ENCODE results near the gene ECHS1. TPM values are rescaled to one million over a fixed set of nuclear protein-coding genes. Genes with fewer than 3 reads are reported as not detected.

The ECHS1 gene
- total and polyA plus RNA-seq, 9 of the 15 experiments (the other 6 are each of a cell fraction or from before 2014, with no cell fraction given), result 16.6 to 100 (median 68.1) TPM

DNA sequence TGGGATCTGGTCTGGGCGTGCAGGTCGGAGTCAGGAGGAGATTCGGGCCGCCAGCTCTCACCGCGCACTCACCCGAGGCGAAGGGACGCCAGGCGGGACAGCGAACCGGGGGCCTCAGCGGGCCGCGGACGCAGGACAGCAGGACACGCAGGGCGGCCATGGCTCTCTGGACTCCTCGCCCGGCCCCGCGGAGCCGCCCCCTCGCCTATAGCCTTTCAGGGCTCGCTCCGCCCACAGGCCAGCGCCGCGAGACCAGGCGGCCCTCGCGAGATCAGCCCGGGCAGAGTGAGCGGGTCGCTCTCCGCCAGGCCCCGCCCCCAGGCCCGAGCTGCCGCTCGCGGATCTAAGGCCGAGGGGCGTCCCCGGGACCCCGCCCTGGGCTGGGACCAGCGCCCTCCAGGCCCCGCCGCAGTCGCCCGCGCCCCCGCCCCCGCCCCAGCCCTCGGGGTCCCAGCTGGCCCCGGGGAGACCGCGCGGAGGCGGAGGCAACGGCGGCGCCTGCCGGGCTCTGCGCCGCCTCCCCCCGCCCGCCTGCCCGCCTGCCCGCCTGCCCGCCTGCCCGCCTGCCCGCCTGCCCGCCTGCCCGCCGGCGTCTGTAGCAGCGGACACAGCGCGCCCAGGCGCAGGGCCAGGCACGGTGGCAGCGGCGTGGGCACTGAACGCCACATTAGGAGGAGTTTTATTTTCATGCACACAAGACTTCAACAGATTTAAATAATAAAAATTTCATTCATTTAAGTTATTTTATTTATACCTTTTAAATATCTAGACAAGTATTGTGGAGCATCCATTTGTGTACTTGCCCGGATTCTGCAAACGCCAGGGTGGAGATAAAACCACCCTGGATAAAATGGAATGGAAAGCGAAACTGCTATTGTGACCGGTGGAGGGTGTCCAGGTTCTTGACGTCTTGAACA lies at the start of gene ECHS1 (continued):
- no peak for TF ChIP-seq ZNF197 (CRISPR knock-in tag; IDR thresholded peaks at IDR 0.05; ENCODE audit: low read depth)
- TF ChIP-seq ETS2 (tag; IDR thresholded peaks at IDR 0.05; ENCODE audit: borderline replicate concordance, poor library complexity, severe bottlenecking), result no peak
- TF ChIP-seq TRIM28 (IDR thresholded peaks at IDR 0.05), result no peak
- TF ChIP-seq, protein P1, sequence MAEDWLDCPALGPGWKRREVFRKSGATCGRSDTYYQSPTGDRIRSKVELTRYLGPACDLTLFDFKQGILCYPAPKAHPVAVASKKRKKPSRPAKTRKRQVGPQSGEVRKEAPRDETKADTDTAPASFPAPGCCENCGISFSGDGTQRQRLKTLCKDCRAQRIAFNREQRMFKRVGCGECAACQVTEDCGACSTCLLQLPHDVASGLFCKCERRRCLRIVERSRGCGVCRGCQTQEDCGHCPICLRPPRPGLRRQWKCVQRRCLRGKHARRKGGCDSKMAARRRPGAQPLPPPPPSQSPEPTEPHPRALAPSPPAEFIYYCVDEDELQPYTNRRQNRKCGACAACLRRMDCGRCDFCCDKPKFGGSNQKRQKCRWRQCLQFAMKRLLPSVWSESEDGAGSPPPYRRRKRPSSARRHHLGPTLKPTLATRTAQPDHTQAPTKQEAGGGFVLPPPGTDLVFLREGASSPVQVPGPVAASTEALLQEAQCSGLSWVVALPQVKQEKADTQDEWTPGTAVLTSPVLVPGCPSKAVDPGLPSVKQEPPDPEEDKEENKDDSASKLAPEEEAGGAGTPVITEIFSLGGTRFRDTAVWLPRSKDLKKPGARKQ (CRISPR knock-in tag; IDR thresholded peaks at IDR 0.05), result no peak
- TF ChIP-seq SIN3B (IDR thresholded peaks at IDR 0.05; ENCODE audit: low read depth), result no peak
- peak; percentile 49; the same call in 1 of the 2 replicates for TF ChIP-seq EGR1 (conservative IDR thresholded peaks at IDR 0.05)
- no peak for TF ChIP-seq ZFP1 (CRISPR knock-in tag; IDR thresholded peaks at IDR 0.05)
- TF ChIP-seq ILF3 (IDR thresholded peaks at IDR 0.05; ENCODE audit: borderline replicate concordance), result no peak
- TF ChIP-seq, protein P2, sequence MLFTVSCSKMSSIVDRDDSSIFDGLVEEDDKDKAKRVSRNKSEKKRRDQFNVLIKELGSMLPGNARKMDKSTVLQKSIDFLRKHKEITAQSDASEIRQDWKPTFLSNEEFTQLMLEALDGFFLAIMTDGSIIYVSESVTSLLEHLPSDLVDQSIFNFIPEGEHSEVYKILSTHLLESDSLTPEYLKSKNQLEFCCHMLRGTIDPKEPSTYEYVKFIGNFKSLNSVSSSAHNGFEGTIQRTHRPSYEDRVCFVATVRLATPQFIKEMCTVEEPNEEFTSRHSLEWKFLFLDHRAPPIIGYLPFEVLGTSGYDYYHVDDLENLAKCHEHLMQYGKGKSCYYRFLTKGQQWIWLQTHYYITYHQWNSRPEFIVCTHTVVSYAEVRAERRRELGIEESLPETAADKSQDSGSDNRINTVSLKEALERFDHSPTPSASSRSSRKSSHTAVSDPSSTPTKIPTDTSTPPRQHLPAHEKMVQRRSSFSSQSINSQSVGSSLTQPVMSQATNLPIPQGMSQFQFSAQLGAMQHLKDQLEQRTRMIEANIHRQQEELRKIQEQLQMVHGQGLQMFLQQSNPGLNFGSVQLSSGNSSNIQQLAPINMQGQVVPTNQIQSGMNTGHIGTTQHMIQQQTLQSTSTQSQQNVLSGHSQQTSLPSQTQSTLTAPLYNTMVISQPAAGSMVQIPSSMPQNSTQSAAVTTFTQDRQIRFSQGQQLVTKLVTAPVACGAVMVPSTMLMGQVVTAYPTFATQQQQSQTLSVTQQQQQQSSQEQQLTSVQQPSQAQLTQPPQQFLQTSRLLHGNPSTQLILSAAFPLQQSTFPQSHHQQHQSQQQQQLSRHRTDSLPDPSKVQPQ (CRISPR knock-in tag; IDR thresholded peaks at IDR 0.05; ENCODE audit: borderline replicate concordance), result no peak
- no peak for TF ChIP-seq PYGO2 (tag; IDR thresholded peaks at IDR 0.05)
- TF ChIP-seq MTA3 (IDR thresholded peaks at IDR 0.05; ENCODE audit: borderline replicate concordance), result no peak
- no peak for TF ChIP-seq HDAC3 (IDR thresholded peaks at IDR 0.05; ENCODE audit: borderline replicate concordance, partially characterized antibody)
- TF ChIP-seq HSF4 (CRISPR knock-in tag; IDR thresholded peaks at IDR 0.05; ENCODE audit: borderline replicate concordance), result no peak
- TF ChIP-seq ZZZ3 (IDR thresholded peaks at IDR 0.05), result no peak
- TF ChIP-seq ARID1B (IDR thresholded peaks at IDR 0.05), result no peak
- no peak for TF ChIP-seq ZNF232 (CRISPR knock-in tag; IDR thresholded peaks at IDR 0.05)
- TF ChIP-seq ZNF140 (CRISPR knock-in tag; IDR thresholded peaks at IDR 0.05), result no peak
- TF ChIP-seq GABPB1 (CRISPR knock-in tag; IDR thresholded peaks at IDR 0.05), result no peak
- TF ChIP-seq TCFL5 (CRISPR knock-in tag; conservative IDR thresholded peaks at IDR 0.05), result no peak
- TF ChIP-seq CEBPB (tag; IDR thresholded peaks at IDR 0.05), result no peak
- TF ChIP-seq, protein P3, sequence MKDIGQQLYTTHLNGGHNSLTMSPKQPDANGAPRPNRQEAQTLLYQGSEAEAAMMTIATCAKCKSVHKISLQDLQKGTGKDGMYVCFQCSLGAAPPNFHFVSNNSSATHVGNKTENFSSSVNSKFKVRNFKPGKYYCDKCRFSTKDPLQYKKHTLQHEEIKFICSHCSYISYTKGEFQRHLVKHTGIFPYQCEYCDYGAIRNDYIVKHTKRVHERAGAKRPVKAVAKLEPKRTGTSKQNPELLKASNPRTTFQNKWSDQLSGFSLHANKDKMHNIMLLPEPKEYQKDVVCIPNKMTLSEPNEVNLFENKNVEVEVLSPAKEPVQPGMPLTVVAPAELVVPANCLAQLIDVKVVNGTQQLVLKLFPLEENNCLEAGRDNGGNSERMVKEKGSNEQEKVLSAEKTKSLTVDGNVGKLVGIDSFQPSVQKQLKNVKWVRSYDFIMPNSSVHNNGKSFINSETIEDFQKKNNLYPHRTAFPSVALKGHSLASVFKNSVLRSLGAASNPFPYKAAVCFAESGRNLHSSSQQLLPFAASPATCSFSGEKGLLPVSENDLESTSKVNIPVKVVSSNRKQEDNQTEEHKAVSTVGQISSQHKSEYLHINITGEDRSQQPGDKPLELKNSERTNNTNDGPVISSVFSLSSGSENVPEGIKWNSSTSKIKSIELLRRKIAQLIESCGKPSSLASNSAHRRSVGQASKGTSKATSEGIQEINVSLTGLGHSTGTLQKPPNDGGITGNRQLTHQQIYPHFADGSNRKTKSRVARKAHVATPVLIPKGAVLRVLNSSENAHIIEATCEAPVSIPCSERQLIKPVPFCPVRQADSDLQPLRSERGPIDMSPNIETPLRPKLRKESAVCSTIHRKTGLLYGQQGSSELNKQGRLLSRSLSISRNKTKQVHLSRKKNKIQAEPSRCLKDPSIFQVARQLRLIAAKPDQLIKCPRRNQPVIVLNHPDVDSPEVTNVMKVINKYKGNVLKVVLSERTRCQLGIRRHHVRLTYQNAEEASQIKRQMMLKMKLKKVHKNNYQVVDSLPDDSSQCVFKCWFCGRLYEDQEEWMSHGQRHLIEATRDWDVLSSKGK (CRISPR knock-in tag; IDR thresholded peaks at IDR 0.05), result no peak
